NCI-H2227 treated with DMSO at 0.1 percent for 48 hours (cell line): ENCODE results near the gene KIF12.

Source experiments
- DNase-seq: peaks from one replicate; lab custom pipeline; 2025; lab: John Stamatoyannopoulos, UW

Gene KIF12

GRCh38 chr9:114105236-114105635, 6.1 kb upstream of the KIF12 start:
- DNase-seq: no peak

GRCh38 chr9:114102484-114102883, 3.4 kb upstream of the KIF12 start:
- DNase-seq: no peak

- DNase-seq: no peak
Observed at GRCh38 chr9:114100536-114100935, 1.4 kb upstream of the KIF12 start.

GRCh38 chr9:114099669-114100270, 678 bp upstream of the KIF12 start:
- no peak for DNase-seq

- DNase-seq: peak; percentile 9
Observed at GRCh38 chr9:114098021-114098935, 814 bp downstream of the KIF12 start.

- no peak for DNase-seq
Observed at GRCh38 chr9:114097613-114098020, 1.5 kb downstream of the KIF12 start.

- DNase-seq: no peak
Observed at GRCh38 chr9:114096866-114097612, 2.1 kb downstream of the KIF12 start.

- no peak for DNase-seq
Observed at GRCh38 chr9:114096041-114096511, 3.0 kb downstream of the KIF12 start.

- DNase-seq: no peak
Observed at GRCh38 chr9:114094971-114095370, 4.1 kb downstream of the KIF12 start.

GRCh38 chr9:114093761-114094505, 5.2 kb downstream of the KIF12 start:
- no peak for DNase-seq

GRCh38 chr9:114093031-114093471, 6.0 kb downstream of the KIF12 start:
- no peak for DNase-seq

- no peak for DNase-seq
Observed at GRCh38 chr9:114092336-114092735, 6.8 kb downstream of the KIF12 start.

GRCh38 chr9:114091711-114092110, 7.4 kb downstream of the KIF12 start:
- DNase-seq: no peak

- DNase-seq: no peak
Observed at GRCh38 chr9:114090798-114091197, 8.3 kb downstream of the KIF12 start.

- DNase-seq: no peak
Observed at GRCh38 chr9:114089206-114089840, 9.8 kb downstream of the KIF12 start.

- no peak for DNase-seq
Observed at GRCh38 chr9:114088571-114089170, 10.4 kb downstream of the KIF12 start.

- DNase-seq: no peak
Observed at GRCh38 chr9:114087721-114088120, 11.4 kb downstream of the KIF12 start.

GRCh38 chr9:114086607-114087006, 12.5 kb downstream of the KIF12 start:
- DNase-seq: no peak

GRCh38 chr9:114086009-114086408, 13.1 kb downstream of the KIF12 start:
- DNase-seq: no peak

- DNase-seq: no peak
Observed at GRCh38 chr9:114085387-114085789, 13.7 kb downstream of the KIF12 start.
